Caco-2 (cell line): ENCODE measurements around the gene TRIM34. TPM values are rescaled to one million over a fixed set of nuclear protein-coding genes. Genes with fewer than 3 reads are reported as not detected.

Experiments used
- BruUV-seq: library from RNA; stranded (reverse); fragments of 400-500 nt; replicated peaks from 2 replicates; lab custom pipeline; 2021; lab: Mats Ljungman, UMichigan
- CTCF ChIA-PET: fragments of 300-600 bp; sonication (Branson Sonifier 250); formaldehyde crosslinking; loops from one replicate; lab custom pipeline; 2022; ENCODE audit warnings: antibody characterized with exemption; lab: Charles Lee
- POLR2A ChIA-PET: fragments of 300-600 bp; sonication (Branson Sonifier 250); formaldehyde crosslinking; loops from one replicate; lab custom pipeline; 2022; ENCODE audit warnings: antibody characterized with exemption; lab: Charles Lee
- DNase-seq, 2 experiments: peaks; one replicate each; pipeline versions ENCODE4 v3.0.0 to v3.0.0-alpha.2; 2020 to 2022
- H3K27me3 ChIP-seq: replicated peaks from 2 replicates; pipeline ENCODE4 v1.6.0; 2011; ENCODE audit warnings: low read length; ENCODE audit not compliant: control insufficient read depth, insufficient read depth
- H3K36me3 ChIP-seq: 2 replicates; pipeline ENCODE4 v1.5.1; 2011; ENCODE audit warnings: low read length; ENCODE audit not compliant: control insufficient read depth, insufficient read depth
- H3K4me1 ChIP-seq: fragments of 250-450 bp; sonication (Bioruptor Pico); 2 replicates; pipeline ENCODE4 v1.5.1; 2020; ENCODE audit warnings: mild to moderate bottlenecking
- H3K4me3 ChIP-seq: 2 replicates; pipeline ENCODE4 v1.5.1; 2011; ENCODE audit warnings: low read depth, mild to moderate bottlenecking, control low read depth, low read length
- H3K9me3 ChIP-seq: fragments of 250-450 bp; sonication (Bioruptor Pico); 2 replicates; pipeline ENCODE4 v1.5.1; 2020; ENCODE audit warnings: mild to moderate bottlenecking, moderate library complexity
- H3K27ac Mint-ChIP-seq: one replicate; pipeline ENCODE4 v1.8.0; 2022; ENCODE audit warnings: mixed read lengths; ENCODE audit not compliant: unreplicated experiment
- H3K27me3 Mint-ChIP-seq: one replicate; pipeline ENCODE4 v1.8.0; 2022; ENCODE audit warnings: mixed read lengths; ENCODE audit not compliant: insufficient read depth, unreplicated experiment
- H3K36me3 Mint-ChIP-seq: one replicate; pipeline ENCODE4 v1.8.0; 2022; ENCODE audit warnings: mild to moderate bottlenecking, mixed read lengths; ENCODE audit not compliant: insufficient read depth, unreplicated experiment
- H3K4me1 Mint-ChIP-seq: one replicate; pipeline ENCODE4 v1.8.0; 2022; ENCODE audit warnings: low read depth, mixed read lengths; ENCODE audit not compliant: unreplicated experiment
- H3K4me3 Mint-ChIP-seq: one replicate; pipeline ENCODE4 v1.8.0; 2022; ENCODE audit warnings: mild to moderate bottlenecking, moderate library complexity, mixed read lengths; ENCODE audit not compliant: unreplicated experiment
- H3K9me3 Mint-ChIP-seq: one replicate; pipeline ENCODE4 v1.8.0; 2022; ENCODE audit warnings: mixed read lengths; ENCODE audit not compliant: unreplicated experiment
- intact Hi-C: fragments of 100-400 bp; cut with micrococcal nuclease; formaldehyde crosslinking; loops from one replicate; pipeline ENCODE4 v1.10.0; 2022; ENCODE audit not compliant: unreplicated experiment
- total RNA-seq: library from RNA; stranded (reverse); gene quantifications from 2 replicates; pipeline ENCODE4 v1.2.3, GENCODE V29; 2022
- TF ChIP-seq, protein P1 (sequence below), 2 experiments: fragments of 200-600 bp in 1 of 2; IDR thresholded peaks; 1 replicate in 1 of 2; 2 replicates in 1 of 2; pipeline versions ENCODE4 v1.5.1 to v1.8.0; 2011 to 2022; ENCODE audit warnings: antibody characterized with exemption in 1 of 2, control low read depth in 1 of 2, inconsistent platforms in 1 of 2, low read depth in 1 of 2, low read length in 1 of 2, mild to moderate bottlenecking in 1 of 2, moderate library complexity in 1 of 2; ENCODE audit not compliant: insufficient read depth in 1 of 2, severe bottlenecking in 1 of 2, unreplicated experiment in 1 of 2

The TRIM34 gene
- total RNA-seq, 1 experiment from 2014 or later = 4.3 TPM

DNA sequence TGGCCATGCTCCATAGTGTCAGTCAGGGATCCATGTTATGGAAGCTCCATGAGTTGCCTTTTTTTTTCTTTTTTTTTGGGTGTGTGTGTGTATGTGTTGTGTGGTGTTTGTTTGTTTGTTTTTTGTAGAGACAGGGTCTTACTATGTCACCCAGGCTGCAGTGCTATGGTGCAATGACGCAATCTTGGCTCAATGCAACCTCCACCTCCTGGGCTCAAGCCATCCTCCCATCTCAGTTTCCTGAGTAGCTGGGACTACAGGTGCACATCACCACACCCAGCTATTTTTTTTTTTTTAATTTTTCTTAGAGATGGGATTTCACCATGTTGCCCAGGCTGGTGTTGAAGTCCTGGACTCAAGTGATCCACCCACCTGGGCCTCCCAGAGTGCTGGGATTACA lies 63.7 kb downstream of the TRIM34 start:
- no peaks in the 10 kb centered on the region for H3K9me3 Mint-ChIP-seq
- ChIA-PET POLR2A (no interaction called here), CTCF (interaction anchor here (0.6 kb wide), 1 partner anchor 239 kb away, joined by 3 read pairs; the partner anchor contains the start of gene OR51I2)
- Histone ChIP-seq H3K4me3 (no peak overlapping the region), H3K36me3 (no peaks in the 10 kb centered on the region), H3K9me3 (no peaks in the 10 kb centered on the region), H3K27me3 (no peaks in the 10 kb centered on the region), H3K4me1 (peaks cover 30% of the 10 kb centered on the region)
- H3K4me3 Mint-ChIP-seq = no peak overlapping the region
- no peaks in the 10 kb centered on the region for H3K27me3 Mint-ChIP-seq
- intact Hi-C loops = no loop called here
- peaks cover 17% of the 10 kb centered on the region for H3K36me3 Mint-ChIP-seq
- no TSS peak for BruUV-seq
- TF ChIP-seq, protein P1, sequence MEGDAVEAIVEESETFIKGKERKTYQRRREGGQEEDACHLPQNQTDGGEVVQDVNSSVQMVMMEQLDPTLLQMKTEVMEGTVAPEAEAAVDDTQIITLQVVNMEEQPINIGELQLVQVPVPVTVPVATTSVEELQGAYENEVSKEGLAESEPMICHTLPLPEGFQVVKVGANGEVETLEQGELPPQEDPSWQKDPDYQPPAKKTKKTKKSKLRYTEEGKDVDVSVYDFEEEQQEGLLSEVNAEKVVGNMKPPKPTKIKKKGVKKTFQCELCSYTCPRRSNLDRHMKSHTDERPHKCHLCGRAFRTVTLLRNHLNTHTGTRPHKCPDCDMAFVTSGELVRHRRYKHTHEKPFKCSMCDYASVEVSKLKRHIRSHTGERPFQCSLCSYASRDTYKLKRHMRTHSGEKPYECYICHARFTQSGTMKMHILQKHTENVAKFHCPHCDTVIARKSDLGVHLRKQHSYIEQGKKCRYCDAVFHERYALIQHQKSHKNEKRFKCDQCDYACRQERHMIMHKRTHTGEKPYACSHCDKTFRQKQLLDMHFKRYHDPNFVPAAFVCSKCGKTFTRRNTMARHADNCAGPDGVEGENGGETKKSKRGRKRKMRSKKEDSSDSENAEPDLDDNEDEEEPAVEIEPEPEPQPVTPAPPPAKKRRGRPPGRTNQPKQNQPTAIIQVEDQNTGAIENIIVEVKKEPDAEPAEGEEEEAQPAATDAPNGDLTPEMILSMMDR (IDR thresholded peaks at IDR 0.05; ENCODE audit: insufficient read depth in 1 of 2, low read depth in 1 of 2, low read length in 1 of 2, severe bottlenecking in 1 of 2, unreplicated experiment in 1 of 2) = no peak
- H3K4me1 Mint-ChIP-seq = peaks cover 31% of the 10 kb centered on the region
- no peak for DNase-seq
- H3K27ac Mint-ChIP-seq = no peak overlapping the region

DNA sequence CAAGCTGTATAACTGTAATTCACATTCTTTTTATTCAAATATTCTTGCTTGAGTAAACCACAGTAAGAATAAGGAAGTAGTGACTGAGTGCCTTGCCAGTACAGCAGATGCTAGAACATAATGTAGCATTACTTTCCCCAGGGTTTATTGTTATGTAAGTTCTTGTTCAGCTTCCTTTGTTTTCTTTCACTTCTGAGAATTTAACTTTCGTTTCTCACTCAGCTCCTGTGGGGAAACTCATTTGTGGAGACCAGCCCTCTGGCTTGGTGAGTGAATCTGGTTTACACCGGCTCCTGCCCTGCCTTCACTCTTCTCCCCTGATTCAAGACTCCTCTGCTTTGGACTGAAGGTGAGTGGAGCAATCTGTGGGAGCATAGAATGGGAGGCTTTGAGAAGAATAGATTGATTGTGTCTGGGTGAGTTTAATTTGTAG lies 64.8 kb downstream of the TRIM34 start, which contains the start of gene TRIM22:
TSS of gene TRIM22 (plus strand) at position 240 of the 433 bp plus-strand sequence. CDS start 6,443 bp downstream, outside the sequence.
- peaks cover 8% of the 10 kb centered on the region for H3K36me3 Mint-ChIP-seq
- H3K9me3 Mint-ChIP-seq = no peaks in the 10 kb centered on the region
- H3K27me3 Mint-ChIP-seq = no peaks in the 10 kb centered on the region
- TF ChIP-seq, protein P1 (IDR thresholded peaks at IDR 0.05; ENCODE audit: insufficient read depth in 1 of 2, low read depth in 1 of 2, low read length in 1 of 2, severe bottlenecking in 1 of 2, unreplicated experiment in 1 of 2) = no peak
- Histone ChIP-seq H3K9me3 (no peaks in the 10 kb centered on the region), H3K27me3 (no peaks in the 10 kb centered on the region), H3K4me3 (no peak within 1 kb of the TSS), H3K4me1 (peaks cover 24% of the 10 kb centered on the region), H3K36me3 (no peaks in the 10 kb centered on the region)
- ChIA-PET CTCF (no interaction called here), POLR2A (no interaction called here)
- peaks cover 23% of the 10 kb centered on the region for H3K4me1 Mint-ChIP-seq
- DNase-seq = no peak
- H3K4me3 Mint-ChIP-seq = no peak within 1 kb of the TSS
- no TSS peak for BruUV-seq
- peak within 1 kb of the TSS; percentile 15 for H3K27ac Mint-ChIP-seq
- intact Hi-C loops = no loop called here

DNA sequence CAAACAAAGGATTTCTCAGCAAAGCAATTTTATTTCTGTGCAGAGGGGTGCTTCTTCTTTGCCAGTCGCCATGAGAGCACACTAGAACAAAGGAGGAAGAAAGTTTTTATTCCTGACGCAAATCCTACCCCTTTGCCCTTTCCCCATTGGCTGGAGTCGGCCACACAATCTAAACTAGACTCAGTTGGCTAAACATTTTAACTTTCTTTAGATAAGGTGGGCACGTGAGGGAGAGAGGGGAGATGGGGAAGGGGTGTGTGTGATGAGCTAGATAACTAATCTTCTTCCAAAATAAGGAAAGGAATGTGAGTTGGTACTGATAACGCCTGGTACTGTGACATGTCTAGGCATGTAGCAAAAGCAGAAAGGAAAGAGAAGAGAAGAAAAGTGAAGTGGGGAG lies 65.4 kb downstream of the TRIM34 start:
- BruUV-seq = no TSS peak
- Histone ChIP-seq H3K27me3 (no peaks in the 10 kb centered on the region), H3K9me3 (no peaks in the 10 kb centered on the region), H3K4me1 (peaks cover 22% of the 10 kb centered on the region), H3K36me3 (no peaks in the 10 kb centered on the region), H3K4me3 (no peak overlapping the region)
- TF ChIP-seq, protein P1 (IDR thresholded peaks at IDR 0.05; ENCODE audit: insufficient read depth in 1 of 2, low read depth in 1 of 2, low read length in 1 of 2, severe bottlenecking in 1 of 2, unreplicated experiment in 1 of 2) = no peak
- CTCF ChIA-PET = no interaction called here
- peaks cover 2% of the 10 kb centered on the region for H3K36me3 Mint-ChIP-seq
- H3K27ac Mint-ChIP-seq = peak overlapping the region; percentile 15
- DNase-seq = no peak
- peaks cover 2% of the 10 kb centered on the region for H3K27me3 Mint-ChIP-seq
- POLR2A ChIA-PET = no interaction called here
- H3K4me1 Mint-ChIP-seq = peaks cover 23% of the 10 kb centered on the region
- intact Hi-C loops = no loop called here
- no peak overlapping the region for H3K4me3 Mint-ChIP-seq
- H3K9me3 Mint-ChIP-seq = no peaks in the 10 kb centered on the region
